NCI-H2029 treated with DMSO at 0.1 percent for 48 hours (cell line): ENCODE measurements around the gene ARHGAP10.

Experiments
- DNase-seq: peaks from one replicate; lab custom pipeline; 2025; lab: John Stamatoyannopoulos, UW

Gene ARHGAP10

GRCh38 chr4:147732518-147733235, 789 bp downstream of the ARHGAP10 start:
- no peak for DNase-seq

DNA sequence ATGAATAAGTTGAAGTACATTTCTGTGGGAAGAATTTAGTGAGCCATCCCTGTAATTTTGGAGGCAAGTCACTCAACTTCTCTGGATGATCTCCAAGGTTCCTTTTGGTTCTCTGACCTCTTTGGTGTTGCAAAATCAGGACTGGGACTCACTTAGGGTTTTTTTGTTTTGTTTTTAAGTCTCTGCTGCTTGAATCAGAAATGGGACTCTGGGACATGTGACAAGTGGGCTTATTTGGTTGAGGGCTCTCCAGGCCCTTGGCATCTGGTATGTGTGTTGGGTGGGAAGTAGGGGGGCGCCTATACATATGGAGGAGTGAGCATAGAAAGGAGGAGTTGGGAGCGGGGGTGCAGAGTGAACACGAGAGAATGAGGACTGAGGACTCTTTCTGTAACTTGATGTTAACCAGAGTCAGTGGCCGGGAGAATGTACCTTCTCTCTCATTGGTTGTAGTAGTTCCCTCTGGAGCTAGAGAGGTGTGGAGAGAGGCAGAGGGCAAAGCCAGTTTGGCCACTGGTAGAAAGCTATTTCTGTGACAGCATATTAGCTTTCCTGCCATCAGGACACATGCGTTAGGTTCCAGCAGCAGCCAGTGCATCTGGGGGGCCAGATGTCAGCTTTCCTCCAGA, 1.9 kb downstream of the ARHGAP10 start:
- no peak for DNase-seq

DNA sequence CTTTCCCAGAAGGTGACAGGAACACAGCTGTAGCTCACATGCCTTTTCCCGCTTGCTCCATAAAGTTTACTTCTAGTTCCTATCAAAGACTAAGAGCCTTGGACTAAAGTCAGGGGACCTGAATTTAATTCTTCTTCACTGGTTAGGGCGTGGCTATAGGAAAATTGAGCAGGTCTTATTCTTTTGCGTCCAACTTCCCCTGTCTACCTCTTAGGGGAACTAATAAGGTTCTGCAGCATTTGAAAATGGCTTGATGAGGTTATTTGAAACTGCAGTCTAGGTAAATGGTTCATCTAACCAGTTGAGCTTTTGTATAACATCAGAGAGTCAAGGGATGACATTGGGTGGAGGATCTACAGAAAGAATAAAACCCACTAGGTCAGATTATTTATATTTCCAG, 2.6 kb downstream of the ARHGAP10 start:
- no peak for DNase-seq

DNA sequence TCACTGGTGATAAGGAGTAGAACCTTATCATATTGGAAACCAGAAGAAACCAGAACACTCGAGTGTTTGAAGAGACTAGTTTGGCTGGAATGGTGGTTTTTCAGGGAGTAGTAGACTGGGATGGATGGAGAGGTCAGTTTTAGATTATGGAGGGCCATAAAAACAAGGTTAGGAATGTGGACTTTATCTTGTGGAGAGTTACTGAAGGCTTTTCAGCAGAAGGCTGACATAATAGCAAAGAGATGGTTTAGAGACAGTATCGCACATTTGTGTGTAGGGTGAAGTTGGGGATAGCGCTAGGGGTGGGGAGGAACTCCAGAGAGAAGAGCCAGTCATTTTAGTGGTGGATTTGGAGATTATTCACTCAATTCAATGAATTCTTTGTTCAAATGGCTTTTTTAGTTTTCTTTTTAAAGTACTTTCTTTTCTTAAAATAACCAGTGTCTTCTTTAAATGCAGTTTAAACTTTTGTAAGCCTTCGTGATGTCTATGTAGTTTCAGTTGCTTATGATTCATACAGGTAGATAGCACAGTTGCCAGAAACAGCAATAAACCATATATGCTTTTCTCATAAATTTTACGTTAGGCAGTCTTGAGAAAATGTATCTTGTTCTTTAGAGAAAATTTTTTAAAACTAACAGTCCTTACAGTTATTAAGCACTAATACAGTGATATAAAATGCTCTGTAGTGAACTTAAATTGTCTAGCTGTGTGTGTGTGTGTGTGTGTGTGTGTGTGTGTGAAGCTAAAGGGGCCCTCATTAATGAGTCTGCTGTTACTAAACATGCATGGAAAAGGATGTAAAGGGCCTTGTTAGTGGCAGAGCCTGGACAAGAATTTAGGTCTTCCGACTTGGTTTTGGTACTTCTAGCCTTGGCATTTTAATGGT, 3.8 kb downstream of the ARHGAP10 start:
- DNase-seq, result no peak

GRCh38 chr4:147736458-147736857, 4.6 kb downstream of the ARHGAP10 start:
- DNase-seq, result no peak

DNA sequence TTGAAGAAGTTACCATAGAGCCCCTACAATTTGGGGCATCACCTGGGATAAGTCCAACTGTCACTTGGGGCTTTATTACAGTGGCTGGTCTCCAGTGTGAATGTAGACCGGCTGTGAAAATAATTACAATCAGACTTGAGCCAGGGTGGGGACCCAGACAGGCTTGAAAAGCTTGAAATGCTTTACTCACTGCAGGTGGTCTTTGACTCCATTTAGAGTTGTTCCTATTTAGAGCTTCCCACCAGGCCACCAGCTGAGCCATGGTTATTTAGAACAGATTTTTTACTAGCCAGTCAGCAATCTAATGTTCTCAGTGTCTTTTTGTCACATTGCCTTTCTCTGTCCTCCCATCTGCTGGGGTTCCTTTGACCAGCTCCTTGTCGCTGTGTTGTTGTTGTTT, 5.7 kb downstream of the ARHGAP10 start:
- DNase-seq, result no peak

DNA sequence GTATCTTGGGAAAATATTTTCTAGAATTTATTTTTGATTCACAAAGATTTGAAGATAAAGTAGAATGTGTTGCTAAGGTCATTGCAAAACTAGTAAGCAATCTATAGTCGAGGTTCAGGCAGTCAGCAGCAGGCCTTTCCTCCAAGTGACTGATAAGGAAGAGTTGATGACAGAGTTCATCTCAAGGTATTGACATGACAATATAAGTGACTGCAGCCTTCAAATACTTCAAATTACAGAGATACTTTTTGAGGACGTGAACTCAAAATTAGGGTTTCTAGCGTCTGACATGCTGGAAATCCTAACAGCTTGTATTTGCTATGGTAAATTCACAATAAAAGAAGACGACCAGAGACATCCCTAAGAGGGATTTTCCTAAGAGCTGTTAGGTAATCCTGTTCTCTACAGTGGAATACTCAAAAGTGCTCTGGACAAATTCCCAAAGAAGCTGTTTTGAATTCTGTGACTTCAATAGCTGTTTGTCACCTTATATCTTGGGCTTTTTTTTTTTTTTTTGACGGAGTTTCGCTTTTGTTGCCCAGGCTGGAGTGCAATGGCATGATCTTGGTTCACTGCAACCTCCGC, 7.4 kb downstream of the ARHGAP10 start:
- no peak for DNase-seq

- DNase-seq, result no peak
These were observed 8.3 kb downstream of the ARHGAP10 start for GRCh38 chr4:147740176-147740575.

GRCh38 chr4:147741190-147741788, 9.4 kb downstream of the ARHGAP10 start:
- DNase-seq, result no peak

GRCh38 chr4:147747787-147748454, 16.0 kb downstream of the ARHGAP10 start:
- DNase-seq, result no peak

DNA sequence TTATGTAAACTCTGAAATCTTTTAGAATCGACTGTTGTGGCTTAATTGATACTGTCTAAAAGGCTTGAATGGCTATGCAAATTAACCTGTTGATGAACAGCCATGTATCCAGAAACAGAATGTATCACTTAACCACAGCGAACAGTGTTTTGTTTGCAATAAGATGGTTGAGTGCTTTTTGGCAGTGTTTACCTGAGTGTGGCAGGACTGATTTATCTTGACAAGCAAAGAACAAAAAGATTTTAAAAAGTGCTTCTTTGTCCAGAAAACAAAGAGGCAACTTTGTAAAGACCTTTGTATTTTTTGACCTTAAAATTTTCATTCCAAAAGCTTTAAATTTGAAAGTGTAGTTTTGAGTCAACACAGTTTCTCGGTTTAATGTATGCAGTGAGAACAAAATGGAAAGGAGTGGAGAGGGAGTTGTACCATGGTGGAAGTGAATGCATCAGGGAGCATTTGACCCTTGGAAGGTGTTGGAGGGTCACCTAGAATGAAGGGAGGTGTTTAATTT, 18.0 kb downstream of the ARHGAP10 start:
- peak; percentile 29 for DNase-seq

GRCh38 chr4:147753047-147753446, 21.2 kb downstream of the ARHGAP10 start:
- no peak for DNase-seq

- no peak for DNase-seq
These were observed 22.2 kb downstream of the ARHGAP10 start for GRCh38 chr4:147754037-147754445.

- no peak for DNase-seq
These were observed 23.8 kb downstream of the ARHGAP10 start for GRCh38 chr4:147755561-147756295.

DNA sequence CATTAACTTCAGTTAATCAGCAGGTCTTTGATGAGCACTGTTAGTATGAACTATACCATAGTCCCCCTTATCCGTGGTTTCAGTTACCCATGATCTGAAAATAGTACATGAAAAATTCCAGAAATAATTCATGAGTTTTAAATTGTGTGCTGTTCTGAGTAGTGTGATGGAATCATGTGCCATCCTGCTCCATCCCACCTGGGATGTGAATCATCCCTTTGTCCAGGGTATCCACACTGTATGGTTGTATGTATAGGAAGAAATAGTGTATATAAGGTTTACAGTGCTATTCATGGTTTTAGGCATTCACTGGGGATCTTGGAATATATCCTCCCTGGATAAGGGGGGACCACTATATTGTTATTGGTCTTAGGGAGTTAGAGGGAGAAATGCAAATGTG, 24.5 kb downstream of the ARHGAP10 start:
- DNase-seq, result no peak

DNA sequence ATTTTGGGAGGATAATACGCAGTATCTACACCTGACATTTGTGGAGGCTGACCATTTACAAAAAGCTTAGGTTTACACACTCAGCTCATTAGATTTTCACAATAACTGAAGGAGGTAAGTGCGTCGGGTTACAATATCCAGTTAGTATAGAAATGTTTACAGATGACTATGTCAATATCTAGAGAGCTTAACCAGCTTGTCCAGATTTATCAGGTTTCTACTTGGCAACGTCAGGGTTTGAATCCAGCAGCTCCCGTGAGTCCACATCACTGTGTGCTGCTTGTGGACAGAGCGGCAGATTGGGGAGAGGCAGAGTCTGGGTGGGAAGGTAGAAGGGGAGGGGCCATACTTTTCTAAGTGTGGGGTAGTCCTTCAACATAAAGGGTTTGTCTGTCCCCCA, 28.3 kb downstream of the ARHGAP10 start:
- DNase-seq, result peak; percentile 89

GRCh38 chr4:147760695-147761094, 28.8 kb downstream of the ARHGAP10 start:
- DNase-seq, result peak; percentile 76

DNA sequence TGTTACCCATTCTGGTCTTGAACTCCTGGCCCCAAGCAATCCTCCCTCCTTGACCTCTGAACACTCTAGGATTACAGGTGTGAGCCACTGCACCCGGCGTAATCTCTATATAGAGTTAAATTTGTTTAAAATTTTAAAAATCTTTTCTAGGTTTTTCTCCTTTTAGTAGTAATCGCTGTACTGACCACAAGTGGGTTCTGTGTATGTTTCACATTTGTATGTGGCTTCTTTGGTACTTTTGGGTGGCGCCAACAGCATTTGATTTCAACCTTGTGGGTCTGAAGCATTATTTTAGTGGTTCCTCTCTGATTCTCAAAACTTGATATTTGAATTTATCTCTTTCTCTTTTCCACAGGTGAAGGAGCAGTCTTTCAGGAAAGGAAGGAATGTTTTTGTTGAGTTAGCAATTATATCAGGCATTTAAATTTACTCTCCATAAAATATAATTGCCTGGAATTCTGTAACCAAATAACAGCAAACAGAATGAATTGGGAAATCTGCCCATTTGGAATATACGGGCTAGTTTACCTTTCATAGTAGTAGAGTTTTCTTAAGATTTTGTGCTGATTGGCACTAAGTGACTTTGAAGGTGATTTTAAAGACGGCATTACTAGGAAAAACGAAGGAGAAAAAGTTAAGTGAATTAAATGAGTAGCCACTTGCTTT, 29.5 kb downstream of the ARHGAP10 start:
- DNase-seq, result no peak

- DNase-seq, result no peak
These were observed 32.4 kb downstream of the ARHGAP10 start for GRCh38 chr4:147764337-147764736.

DNA sequence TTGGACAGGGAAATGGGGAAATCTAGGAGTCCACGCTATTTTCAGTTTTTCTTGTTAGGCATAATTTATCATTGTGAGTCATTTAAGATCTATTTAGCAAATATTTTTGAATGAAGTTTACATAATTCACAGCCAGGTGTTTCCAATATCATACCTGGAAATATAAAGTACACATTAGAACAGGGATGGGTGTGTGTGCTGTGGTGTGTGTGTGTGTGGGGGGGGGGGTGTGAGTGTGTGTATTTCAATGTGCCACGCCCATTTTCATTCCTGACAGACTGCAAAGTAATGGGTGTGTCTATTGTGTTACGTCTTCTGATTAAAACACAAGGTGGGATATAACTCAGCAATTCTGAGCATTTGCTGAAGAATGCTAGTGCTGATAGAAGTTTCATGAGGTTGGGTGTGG, 33.2 kb downstream of the ARHGAP10 start:
- no peak for DNase-seq
